Erythroblast (primary cell): ENCODE data around the gene SLC9C2.

Experiments used
- GATA1 ChIP-seq: IDR thresholded peaks from 2 replicates; pipeline ENCODE4 v1.6.1; 2011; ENCODE audit warnings: low read depth, mild to moderate bottlenecking, control low read depth, low read length, moderate library complexity
- POLR2A ChIP-seq: IDR thresholded peaks from 2 replicates; pipeline ENCODE4 v1.6.1; 2011; ENCODE audit warnings: mild to moderate bottlenecking, low read length

GRCh38 chr1:173570370-173571007 is 32.4 kb downstream of the SLC9C2 start:
- no peak for TF ChIP-seq POLR2A
- TF ChIP-seq GATA1 = no peak
